Transverse colon (tissue), 4 donors: ENCODE results near the gene HSPBP1. TPM values are rescaled to one million over a fixed set of nuclear protein-coding genes. Genes with fewer than 3 reads are reported as not detected.

Experiments
- DNase-seq: peaks from one replicate; pipeline ENCODE4 v3.0.0-alpha.2; 2019
- H3K27ac ChIP-seq, 4 donors: fragments of 200-600 bp; sonication (generic); 2 replicates each; pipeline ENCODE4 v1.5.1; 2016 to 2018; ENCODE audit warnings: inconsistent platforms in 4 of 4
- H3K27me3 ChIP-seq: fragments of 200-600 bp; sonication (generic); 2 replicates; pipeline ENCODE4 v1.5.1; 2017; ENCODE audit warnings: inconsistent platforms
- H3K36me3 ChIP-seq, 4 donors: fragments of 200-600 bp; sonication (generic); 2 replicates each; pipeline ENCODE4 v1.5.1; 2017 to 2019; ENCODE audit warnings: inconsistent platforms in 4 of 4
- H3K4me1 ChIP-seq, 4 donors: fragments of 200-600 bp; sonication (generic); 2 replicates each; pipeline ENCODE4 v1.5.1; 2017 to 2020; ENCODE audit warnings: inconsistent platforms in 4 of 4
- H3K4me3 ChIP-seq, 4 donors: fragments of 200-600 bp; sonication (generic); 1 replicate in 1 of 4; 2 replicates in 3 of 4; pipeline versions ENCODE4 v1.5.1 to v1.6.1; 2017 to 2019; ENCODE audit warnings: inconsistent platforms in 4 of 4
- H3K9me3 ChIP-seq, 2 donors: fragments of 200-600 bp; sonication (generic); 2 replicates each; pipeline ENCODE4 v1.5.1; 2017 to 2019; ENCODE audit warnings: inconsistent platforms in 2 of 2
- EP300 ChIP-seq: sonication (generic); formaldehyde crosslinking; IDR thresholded peaks from one replicate; pipeline ENCODE4 v1.6.1; 2017; ENCODE audit warnings: antibody characterized with exemption, low read depth
- POLR2A ChIP-seq: fragments of 450-650 bp; IDR thresholded peaks from one replicate; pipeline ENCODE4 v1.6.1; 2016; ENCODE audit warnings: antibody characterized with exemption, mild to moderate bottlenecking, moderate library complexity
- POLR2AphosphoS5 ChIP-seq, 3 donors: sonication (generic); formaldehyde crosslinking; IDR thresholded peaks; one replicate each; pipeline ENCODE4 v1.6.1; 2016; ENCODE audit warnings: antibody characterized with exemption in 3 of 3
- WGBS, 2 donors: methylation state at CpG; one replicate each; pipeline ENCODE4 v1.1.5; 2018; ENCODE audit warnings: low coverage in 1 of 2; 5-methylcytosine and 5-hydroxymethylcytosine counted together
- in situ Hi-C, 4 donors: fragments of 200-750 bp; cut with MboI; loops; one replicate each; pipeline versions ENCODE4 v1.15.0 to v1.15.1; 2017; ENCODE audit warnings: low sequenced_read_pairs in 3 of 4, low pct_ligation_motif_present in 1 of 4, low pct_unique_long_range_greater_than_20kb in 1 of 4
- intact Hi-C: fragments of 100-400 bp; cut with DNase I; formaldehyde crosslinking; loops from one replicate; pipeline ENCODE4 v1.15.1; 2023; ENCODE audit warnings: low total_unique reads
- total RNA-seq, 4 donors: library from RNA; depleted of rRNA; stranded (reverse); fragments of >200 nt; gene quantifications; one replicate each; pipeline ENCODE4 v1.1.0, GENCODE V29; 2016
- TF ChIP-seq, protein P1 (sequence below), 5 experiments: fragments of 200-600 bp in 3 of 5; fragments of 450-650 bp in 2 of 5; sonication (generic) in 3 of 5; IDR thresholded peaks; 1 replicate in 2 of 5; 2 replicates in 3 of 5; pipeline ENCODE4 v1.5.1; 2016 to 2017; ENCODE audit warnings: antibody characterized with exemption in 5 of 5, inconsistent platforms in 3 of 5, mild to moderate bottlenecking in 2 of 5, moderate library complexity in 1 of 5

HSPBP1 gene
- total RNA-seq, 4 donors from 2014 or later, result 4.5 to 98.7 (median 27.0) TPM

- no peaks in the 10 kb centered on the region for H3K27me3 ChIP-seq
- in situ Hi-C loops, result no loop called here
- intact Hi-C loops, result no loop called here
- H3K27ac ChIP-seq, result no peak overlapping the region
- no peaks in the 10 kb centered on the region for H3K9me3 ChIP-seq
- H3K4me3 ChIP-seq, result no peak overlapping the region
- WGBS, 2 donors, result 85 to 89% methylated on average over 5 to 12 of the region's 12 CpGs
- H3K4me1 ChIP-seq, result peaks cover 9 to 23% (median 18%) of the 10 kb centered on the region in 4 donors
- TF ChIP-seq, protein P1, sequence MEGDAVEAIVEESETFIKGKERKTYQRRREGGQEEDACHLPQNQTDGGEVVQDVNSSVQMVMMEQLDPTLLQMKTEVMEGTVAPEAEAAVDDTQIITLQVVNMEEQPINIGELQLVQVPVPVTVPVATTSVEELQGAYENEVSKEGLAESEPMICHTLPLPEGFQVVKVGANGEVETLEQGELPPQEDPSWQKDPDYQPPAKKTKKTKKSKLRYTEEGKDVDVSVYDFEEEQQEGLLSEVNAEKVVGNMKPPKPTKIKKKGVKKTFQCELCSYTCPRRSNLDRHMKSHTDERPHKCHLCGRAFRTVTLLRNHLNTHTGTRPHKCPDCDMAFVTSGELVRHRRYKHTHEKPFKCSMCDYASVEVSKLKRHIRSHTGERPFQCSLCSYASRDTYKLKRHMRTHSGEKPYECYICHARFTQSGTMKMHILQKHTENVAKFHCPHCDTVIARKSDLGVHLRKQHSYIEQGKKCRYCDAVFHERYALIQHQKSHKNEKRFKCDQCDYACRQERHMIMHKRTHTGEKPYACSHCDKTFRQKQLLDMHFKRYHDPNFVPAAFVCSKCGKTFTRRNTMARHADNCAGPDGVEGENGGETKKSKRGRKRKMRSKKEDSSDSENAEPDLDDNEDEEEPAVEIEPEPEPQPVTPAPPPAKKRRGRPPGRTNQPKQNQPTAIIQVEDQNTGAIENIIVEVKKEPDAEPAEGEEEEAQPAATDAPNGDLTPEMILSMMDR (IDR thresholded peaks at IDR 0.05), result no peak
- TF ChIP-seq POLR2AphosphoS5 (IDR thresholded peaks at IDR 0.05), result no peak
- DNase-seq, result no peak
- H3K36me3 ChIP-seq, result peaks cover 0 to 55% (median 30%) of the 10 kb centered on the region in 4 donors
Observed at GRCh38 chr19:55244004-55244680, 35.8 kb downstream of the HSPBP1 start.

GRCh38 chr19:55242517-55242916, 37.4 kb downstream of the HSPBP1 start:
- Histone ChIP-seq H3K9me3 (no peaks in the 10 kb centered on the region), H3K27me3 (no peaks in the 10 kb centered on the region), H3K27ac (no peak overlapping the region), H3K4me3 (no peak overlapping the region), H3K4me1 (peaks cover 3 to 7% (median 5%) of the 10 kb centered on the region in 4 donors), H3K36me3 (peaks cover 0 to 71% (median 38%) of the 10 kb centered on the region in 4 donors)
- WGBS, 2 donors, result 86% methylated on average over 7 of the region's 7 CpGs; no CpG with 5 or more reads in 1 of the 2 donors
- no peak for DNase-seq
- TF ChIP-seq POLR2AphosphoS5 (IDR thresholded peaks at IDR 0.05) (no peak), EP300 (no peak), POLR2A (no peak)
- TF ChIP-seq, protein P1 (IDR thresholded peaks at IDR 0.05), result no peak
- intact Hi-C loops (no loop called here), in situ Hi-C loops (no loop called here)

DNA sequence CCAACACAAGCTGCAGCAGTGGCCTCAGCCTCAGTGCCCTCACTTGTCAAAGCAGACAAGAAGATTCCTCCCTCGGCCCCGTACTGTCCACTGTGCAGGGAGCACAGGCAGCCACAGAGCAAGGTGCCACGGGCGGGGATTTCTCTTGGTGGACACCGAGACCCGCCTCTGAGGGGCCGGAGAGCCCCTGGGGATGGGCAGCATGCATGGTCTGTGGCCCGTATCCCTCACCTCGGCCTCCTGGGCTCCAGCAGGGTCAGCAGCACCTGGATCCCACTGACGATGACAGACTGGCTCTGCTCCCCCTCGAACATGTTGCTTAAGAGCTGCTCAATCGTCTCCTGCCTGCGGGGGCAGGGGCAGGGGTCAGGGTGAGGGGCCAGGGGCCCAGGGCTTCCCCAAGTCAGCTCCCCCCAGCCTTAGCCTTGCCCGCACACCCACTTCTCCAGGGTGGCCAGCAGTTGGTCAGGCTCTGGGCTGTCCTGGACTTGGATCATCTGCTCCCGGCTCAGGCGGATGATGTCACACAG, 37.9 kb downstream of the HSPBP1 start:
- intact Hi-C loops, result no loop called here
- in situ Hi-C loops, result no loop called here

More for the DNA sequence above, 37.9 kb downstream of the HSPBP1 start:
- H3K36me3 ChIP-seq, result peaks cover 0 to 76% (median 39%) of the 10 kb centered on the region in 4 donors
- no peaks in the 10 kb centered on the region for H3K27me3 ChIP-seq
- no peak for DNase-seq
- H3K9me3 ChIP-seq, result no peaks in the 10 kb centered on the region
- H3K4me3 ChIP-seq, result no peak overlapping the region
- TF ChIP-seq POLR2AphosphoS5 (IDR thresholded peaks at IDR 0.05) (no peak), EP300 (no peak), POLR2A (no peak)
- TF ChIP-seq, protein P1 (IDR thresholded peaks at IDR 0.05), result no peak
- peaks cover 0 to 2% (median under 1%) of the 10 kb centered on the region in 4 donors for H3K4me1 ChIP-seq
- H3K27ac ChIP-seq, result no peak overlapping the region
- WGBS, 2 donors, result 89% methylated on average over 16 of the region's 16 CpGs; no CpG with 5 or more reads in 1 of the 2 donors
